Neuronal stem cell (in vitro differentiated cells): Measurements from ENCODE around the gene SKOR2.

ENCODE experiments used
- DNase-seq: peaks from one replicate; pipeline ENCODE4 v3.0.0-alpha.2; 2013; ENCODE audit warnings: low spot score
- H2AFZ ChIP-seq: one replicate; pipeline ENCODE4 v1.6.1; 2013; ENCODE audit warnings: mild to moderate bottlenecking, low read length, inconsistent platforms
- H2AK5ac ChIP-seq: 2 replicates; pipeline ENCODE4 v1.6.1; 2013; ENCODE audit warnings: low read depth, mild to moderate bottlenecking, inconsistent platforms, low read length, moderate library complexity, mixed read lengths
- H2BK120ac ChIP-seq: 2 replicates; pipeline ENCODE4 v1.6.1; 2013; ENCODE audit warnings: low read depth, mild to moderate bottlenecking, inconsistent platforms, low read length, moderate library complexity, mixed read lengths
- H2BK12ac ChIP-seq: one replicate; pipeline ENCODE4 v1.6.1; 2013; ENCODE audit warnings: low read length, inconsistent platforms
- H2BK15ac ChIP-seq: 2 replicates; pipeline ENCODE4 v1.6.1; 2013; ENCODE audit warnings: mild to moderate bottlenecking, low read length, inconsistent platforms, mixed read lengths
- H2BK5ac ChIP-seq: one replicate; pipeline ENCODE4 v1.6.1; 2013; ENCODE audit warnings: inconsistent platforms, mild to moderate bottlenecking, low read length, moderate library complexity
- H3K14ac ChIP-seq: one replicate; pipeline ENCODE4 v1.6.1; 2013; ENCODE audit warnings: low read length, inconsistent platforms
- H3K18ac ChIP-seq: 2 replicates; pipeline ENCODE4 v1.6.1; 2013; ENCODE audit warnings: low read length, inconsistent platforms
- H3K23ac ChIP-seq: 2 replicates; pipeline ENCODE4 v1.6.1; 2013; ENCODE audit warnings: low read depth, mild to moderate bottlenecking, mixed read lengths, low read length, inconsistent platforms; ENCODE audit not compliant: poor library complexity
- H3K27ac ChIP-seq: replicated peaks from 3 replicates; pipeline ENCODE4 v1.5.1; 2013; ENCODE audit warnings: low read length, inconsistent platforms
- H3K27me3 ChIP-seq, 3 experiments: 2 replicates each; pipeline ENCODE4 v1.6.1; 2013; ENCODE audit warnings: low read length in 3 of 3, mild to moderate bottlenecking in 2 of 3, inconsistent platforms in 1 of 3, low read depth in 1 of 3, mixed read lengths in 1 of 3, moderate library complexity in 1 of 3; ENCODE audit not compliant: control insufficient read depth in 3 of 3, insufficient read depth in 3 of 3
- H3K36me3 ChIP-seq, 2 donors: replicated peaks in 1 of 2; 2 replicates each; pipeline ENCODE4 v1.6.1; 2013; ENCODE audit warnings: low read length in 2 of 2; ENCODE audit not compliant: control insufficient read depth in 2 of 2, insufficient read depth in 2 of 2
- H3K4ac ChIP-seq: 2 replicates; pipeline ENCODE4 v1.6.1; 2013; ENCODE audit warnings: inconsistent platforms, mild to moderate bottlenecking, low read length, moderate library complexity
- H3K4me1 ChIP-seq, 2 donors: 1 replicate in 1 of 2; 2 replicates in 1 of 2; pipeline ENCODE4 v1.6.1; 2013; ENCODE audit warnings: low read length in 2 of 2, low read depth in 1 of 2; ENCODE audit not compliant: control insufficient read depth in 2 of 2, insufficient read depth in 1 of 2
- H3K4me2 ChIP-seq: one replicate; pipeline ENCODE4 v1.6.1; 2013; ENCODE audit warnings: mild to moderate bottlenecking, low read length, inconsistent platforms; ENCODE audit not compliant: insufficient read depth, poor library complexity, severe bottlenecking
- H3K4me3 ChIP-seq, 2 donors: 2 replicates each; pipeline ENCODE4 v1.5.1; 2013; ENCODE audit warnings: low read length in 2 of 2, mild to moderate bottlenecking in 2 of 2, inconsistent platforms in 1 of 2, moderate library complexity in 1 of 2
- H3K79me1 ChIP-seq: one replicate; pipeline ENCODE4 v1.6.1; 2013; ENCODE audit warnings: low read depth, mild to moderate bottlenecking, inconsistent platforms, low read length, moderate library complexity
- H3K9ac ChIP-seq: one replicate; pipeline ENCODE4 v1.6.1; 2013; ENCODE audit warnings: mild to moderate bottlenecking, low read depth, low read length, inconsistent platforms; ENCODE audit not compliant: poor library complexity
- H3K9me3 ChIP-seq, 2 donors: replicated peaks in 1 of 2; 2 replicates each; pipeline versions ENCODE3 to v1.6.1; 2013; ENCODE audit warnings: low read length in 2 of 2, mild to moderate bottlenecking in 2 of 2, inconsistent platforms in 1 of 2, low read depth in 1 of 2, mixed read lengths in 1 of 2, moderate library complexity in 1 of 2; ENCODE audit not compliant: control insufficient read depth in 2 of 2, insufficient read depth in 1 of 2
- H4K8ac ChIP-seq: one replicate; pipeline ENCODE4 v1.6.1; 2013; ENCODE audit warnings: low read depth, mild to moderate bottlenecking, inconsistent platforms, low read length, moderate library complexity
- H4K91ac ChIP-seq: one replicate; pipeline ENCODE4 v1.6.1; 2013; ENCODE audit warnings: low read length, low read depth, mild to moderate bottlenecking, inconsistent platforms; ENCODE audit not compliant: poor library complexity
- WGBS, 2 donors: extraction: QIAGEN DNeasy Blood & Tissue Kit; methylation state at CpG; one replicate each; pipeline ENCODE4 v1.1.7; 2013; ENCODE audit warnings: missing lambda C conversion rate in 2 of 2, mixed read lengths in 1 of 2; ENCODE audit not compliant: insufficient read length in 2 of 2, insufficient replicate concordance in 1 of 2; ENCODE audit errors: extremely low coverage in 2 of 2; 5-methylcytosine and 5-hydroxymethylcytosine counted together

The SKOR2 gene

GRCh38 chr18:47261902-47262300, 10.4 kb upstream of the SKOR2 start:
- no peak overlapping the region for H3K14ac ChIP-seq
- no peak overlapping the region for H3K27ac ChIP-seq
- H4K8ac ChIP-seq, result no peak overlapping the region
- H3K36me3 ChIP-seq, result no peaks in the 10 kb centered on the region
- H2BK12ac ChIP-seq, result no peak overlapping the region
- no CpG with 5 or more reads among the region's 19 CpGs for WGBS, 2 donors
- H3K4me3 ChIP-seq, result no peak overlapping the region
- no peak overlapping the region for H3K4ac ChIP-seq
- no peak overlapping the region for H2AK5ac ChIP-seq
- no peak overlapping the region for H3K4me2 ChIP-seq
- no peak overlapping the region for H2BK5ac ChIP-seq
- no peak overlapping the region for H2BK15ac ChIP-seq
- peaks cover 36 to 82% (median 75%) of the 10 kb centered on the region in 3 experiments for H3K27me3 ChIP-seq
- no peak overlapping the region for H4K91ac ChIP-seq
- H3K9me3 ChIP-seq, result peaks cover 2 to 6% of the 10 kb centered on the region in 2 donors
- no peaks in the 10 kb centered on the region for H3K79me1 ChIP-seq
- H3K4me1 ChIP-seq, result peaks cover 0 to 6% of the 10 kb centered on the region in 2 donors
- H2AFZ ChIP-seq, result no peak overlapping the region
- no peak overlapping the region for H3K9ac ChIP-seq
- DNase-seq, result no peak
- H3K23ac ChIP-seq, result no peak overlapping the region
- H2BK120ac ChIP-seq, result no peak overlapping the region
- no peak overlapping the region for H3K18ac ChIP-seq

- no peak overlapping the region for H2BK5ac ChIP-seq
- peaks cover 0 to 6% of the 10 kb centered on the region in 2 donors for H3K4me1 ChIP-seq
- no CpG with 5 or more reads among the region's 64 CpGs for whole genome bisulfite sequencing, 2 donors
- H3K18ac ChIP-seq, result no peak overlapping the region
- H2AFZ ChIP-seq, result no peak overlapping the region
- no peak overlapping the region for H2BK12ac ChIP-seq
- no peak overlapping the region for H3K4me3 ChIP-seq
- H3K4me2 ChIP-seq, result no peak overlapping the region
- H3K4ac ChIP-seq, result no peak overlapping the region
- no peak overlapping the region for H2AK5ac ChIP-seq
- H3K14ac ChIP-seq, result no peak overlapping the region
- no peak overlapping the region for H3K27ac ChIP-seq
- no peak for DNase-seq
- H4K8ac ChIP-seq, result no peak overlapping the region
- peaks cover 36 to 83% (median 82%) of the 10 kb centered on the region in 3 experiments for H3K27me3 ChIP-seq
- H3K79me1 ChIP-seq, result no peaks in the 10 kb centered on the region
- H2BK15ac ChIP-seq, result no peak overlapping the region
- no peak overlapping the region for H2BK120ac ChIP-seq
- no peaks in the 10 kb centered on the region for H3K36me3 ChIP-seq
- H3K9me3 ChIP-seq, result peaks cover 2 to 6% of the 10 kb centered on the region in 2 donors
- no peak overlapping the region for H3K9ac ChIP-seq
- peak overlapping the region; percentile 70 for H3K23ac ChIP-seq
- no peak overlapping the region for H4K91ac ChIP-seq
Observed at GRCh38 chr18:47260924-47261701, 9.7 kb upstream of the SKOR2 start.

- H2BK12ac ChIP-seq, result no peak overlapping the region
- no peaks in the 10 kb centered on the region for H3K79me1 ChIP-seq
- no peak overlapping the region for H3K4ac ChIP-seq
- H3K4me3 ChIP-seq, result no peak overlapping the region
- H3K36me3 ChIP-seq, result no peaks in the 10 kb centered on the region
- H2BK120ac ChIP-seq, result no peak overlapping the region
- no peak overlapping the region for H3K23ac ChIP-seq
- peaks cover 36 to 88% (median 85%) of the 10 kb centered on the region in 3 experiments for H3K27me3 ChIP-seq
- peak; percentile 83 for DNase-seq
- H3K14ac ChIP-seq, result no peak overlapping the region
- no peak overlapping the region for H3K27ac ChIP-seq
- H2BK5ac ChIP-seq, result no peak overlapping the region
- no peak overlapping the region for H3K18ac ChIP-seq
- H2BK15ac ChIP-seq, result no peak overlapping the region
- no peak overlapping the region for H3K9ac ChIP-seq
- H3K9me3 ChIP-seq, result peaks cover 2 to 6% of the 10 kb centered on the region in 2 donors
- WGBS, 2 donors, result no CpG with 5 or more reads among the region's 38 CpGs
- no peak overlapping the region for H2AFZ ChIP-seq
- no peak overlapping the region for H2AK5ac ChIP-seq
- no peak overlapping the region for H4K91ac ChIP-seq
- no peak overlapping the region for H3K4me2 ChIP-seq
- peaks cover 0 to 6% of the 10 kb centered on the region in 2 donors for H3K4me1 ChIP-seq
- no peak overlapping the region for H4K8ac ChIP-seq
Observed at GRCh38 chr18:47260120-47260923, 8.9 kb upstream of the SKOR2 start.

GRCh38 chr18:47254341-47254939, 3.0 kb upstream of the SKOR2 start:
- H2AK5ac ChIP-seq, result no peak overlapping the region
- no peak overlapping the region for H3K23ac ChIP-seq
- peaks cover 32 to 87% (median 85%) of the 10 kb centered on the region in 3 experiments for H3K27me3 ChIP-seq
- no peak overlapping the region for H3K4ac ChIP-seq
- no peak overlapping the region for H4K91ac ChIP-seq
- no peak overlapping the region for H2BK15ac ChIP-seq
- H2AFZ ChIP-seq, result no peak overlapping the region
- H3K9ac ChIP-seq, result no peak overlapping the region
- H3K79me1 ChIP-seq, result no peaks in the 10 kb centered on the region
- no peak overlapping the region for H4K8ac ChIP-seq
- H3K18ac ChIP-seq, result no peak overlapping the region
- no peak overlapping the region for H2BK120ac ChIP-seq
- WGBS, 2 donors, result no CpG with 5 or more reads among the region's 31 CpGs
- H3K14ac ChIP-seq, result no peak overlapping the region
- H2BK5ac ChIP-seq, result no peak overlapping the region
- H3K9me3 ChIP-seq, result peaks cover 0 to 2% of the 10 kb centered on the region in 2 donors
- H3K27ac ChIP-seq, result no peak overlapping the region
- DNase-seq, result peak; percentile 89
- H3K36me3 ChIP-seq, result no peaks in the 10 kb centered on the region
- H3K4me2 ChIP-seq, result no peak overlapping the region
- peaks cover 0 to 2% of the 10 kb centered on the region in 2 donors for H3K4me1 ChIP-seq
- no peak overlapping the region for H3K4me3 ChIP-seq
- H2BK12ac ChIP-seq, result no peak overlapping the region
